Measurements from ENCODE around the gene KRT6A. TPM values are rescaled to one million over a fixed set of nuclear protein-coding genes. Genes with fewer than 3 reads are reported as not detected.
"Not testable (repeated sequence)": the region's sequence is repeated elsewhere in the genome, so short reads cannot be mapped to it uniquely, and the experiment has no call there.

KRT6A gene
- total RNA-seq, 4 donors from 2014 or later, result not detected

DNA sequence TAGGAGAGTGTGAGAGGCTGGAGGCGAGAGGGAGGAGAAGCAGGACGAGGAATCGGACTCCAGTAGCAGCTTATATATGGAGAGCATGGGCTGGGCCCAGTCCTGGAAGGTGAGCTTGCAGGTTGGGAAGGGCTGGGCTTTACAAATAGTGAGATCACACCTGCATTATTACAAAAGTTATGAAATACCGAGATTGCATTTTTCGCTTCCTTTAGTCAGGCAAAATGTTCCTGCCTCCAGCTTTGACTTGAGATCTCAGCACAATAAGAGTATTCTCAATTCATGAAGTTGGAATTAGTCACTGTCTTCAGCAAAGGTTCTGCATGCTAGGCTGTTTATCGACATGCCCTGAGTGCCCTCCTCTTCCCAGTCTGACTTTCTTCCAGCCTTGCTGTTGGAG, 41.0 kb downstream of the KRT6A start, which contains the start of gene KRT6B:
Gene KRT6B, minus strand, starts transcription at position 46 of the 400 bp plus-strand sequence. CDS start 68 bp downstream, outside the sequence.
- H3K27me3 ChIP-seq, result no peaks in the 10 kb centered on the region
- intact Hi-C loops (cut with DNase I; ENCODE audit: low total_unique reads) (no loop called here), in situ Hi-C loops (cut with MboI; ENCODE audit: low pct_ligation_motif_present in 1 of 4, low pct_unique_long_range_greater_than_20kb in 1 of 4, low sequenced_read_pairs in 3 of 4) (no loop called here)
- H3K4me1 ChIP-seq, result peaks cover 0 to 6% (median 0%) of the 10 kb centered on the region in 4 donors
- H3K27ac ChIP-seq, result no peak within 1 kb of the TSS
- no peaks in the 10 kb centered on the region for H3K36me3 ChIP-seq
- 53 to 57% methylated on average over 5 to 6 of the region's 6 CpGs for WGBS, 2 donors (ENCODE audit: low coverage in 1 of 2)
- TF ChIP-seq POLR2A (IDR thresholded peaks at IDR 0.05), result no peak
- TF ChIP-seq POLR2AphosphoS5 (IDR thresholded peaks at IDR 0.05), result no peak
- no peak for TF ChIP-seq EP300 (IDR thresholded peaks at IDR 0.05; ENCODE audit: low read depth)
- TF ChIP-seq, protein P1, sequence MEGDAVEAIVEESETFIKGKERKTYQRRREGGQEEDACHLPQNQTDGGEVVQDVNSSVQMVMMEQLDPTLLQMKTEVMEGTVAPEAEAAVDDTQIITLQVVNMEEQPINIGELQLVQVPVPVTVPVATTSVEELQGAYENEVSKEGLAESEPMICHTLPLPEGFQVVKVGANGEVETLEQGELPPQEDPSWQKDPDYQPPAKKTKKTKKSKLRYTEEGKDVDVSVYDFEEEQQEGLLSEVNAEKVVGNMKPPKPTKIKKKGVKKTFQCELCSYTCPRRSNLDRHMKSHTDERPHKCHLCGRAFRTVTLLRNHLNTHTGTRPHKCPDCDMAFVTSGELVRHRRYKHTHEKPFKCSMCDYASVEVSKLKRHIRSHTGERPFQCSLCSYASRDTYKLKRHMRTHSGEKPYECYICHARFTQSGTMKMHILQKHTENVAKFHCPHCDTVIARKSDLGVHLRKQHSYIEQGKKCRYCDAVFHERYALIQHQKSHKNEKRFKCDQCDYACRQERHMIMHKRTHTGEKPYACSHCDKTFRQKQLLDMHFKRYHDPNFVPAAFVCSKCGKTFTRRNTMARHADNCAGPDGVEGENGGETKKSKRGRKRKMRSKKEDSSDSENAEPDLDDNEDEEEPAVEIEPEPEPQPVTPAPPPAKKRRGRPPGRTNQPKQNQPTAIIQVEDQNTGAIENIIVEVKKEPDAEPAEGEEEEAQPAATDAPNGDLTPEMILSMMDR (IDR thresholded peaks at IDR 0.05), result no peak
- no peak within 1 kb of the TSS for H3K4me3 ChIP-seq
- DNase-seq, result no peak
- no peaks in the 10 kb centered on the region for H3K9me3 ChIP-seq

DNA sequence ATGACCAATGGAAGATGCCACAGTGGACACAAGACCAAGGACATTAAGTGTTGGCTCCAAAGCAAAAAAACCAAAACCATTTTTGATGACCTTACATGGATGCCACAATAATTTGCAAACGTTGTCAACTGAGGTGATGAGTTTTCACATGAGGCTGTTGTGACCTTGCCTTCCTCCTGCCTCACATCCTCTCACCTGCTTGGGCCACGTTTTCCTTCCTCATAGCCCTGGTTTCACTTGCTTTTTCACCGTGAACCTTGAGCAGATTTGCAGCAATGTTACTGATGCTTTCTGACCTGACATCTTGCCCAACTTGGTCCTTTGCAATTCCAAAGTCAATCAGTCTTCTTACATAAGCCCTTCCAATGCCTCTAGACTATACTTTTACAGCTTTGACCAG, 44.8 kb downstream of the KRT6A start:
- intact Hi-C loops (cut with DNase I; ENCODE audit: low total_unique reads), result no loop called here
- no peaks in the 10 kb centered on the region for H3K9me3 ChIP-seq
- in situ Hi-C loops (cut with MboI; ENCODE audit: low pct_ligation_motif_present in 1 of 4, low pct_unique_long_range_greater_than_20kb in 1 of 4, low sequenced_read_pairs in 3 of 4), result no loop called here
- WGBS, 2 donors (ENCODE audit: low coverage in 1 of 2), result 34 to 59% methylated on average over 3 of the region's 3 CpGs
- TF ChIP-seq POLR2A (IDR thresholded peaks at IDR 0.05) (no peak), POLR2AphosphoS5 (IDR thresholded peaks at IDR 0.05) (no peak)
- TF ChIP-seq, protein P1 (IDR thresholded peaks at IDR 0.05), result no peak
- no peaks in the 10 kb centered on the region for H3K4me1 ChIP-seq
- no peak overlapping the region for H3K27ac ChIP-seq
- no peaks in the 10 kb centered on the region for H3K36me3 ChIP-seq
- no peak overlapping the region for H3K4me3 ChIP-seq
- no peak for DNase-seq
- no peaks in the 10 kb centered on the region for H3K27me3 ChIP-seq

DNA sequence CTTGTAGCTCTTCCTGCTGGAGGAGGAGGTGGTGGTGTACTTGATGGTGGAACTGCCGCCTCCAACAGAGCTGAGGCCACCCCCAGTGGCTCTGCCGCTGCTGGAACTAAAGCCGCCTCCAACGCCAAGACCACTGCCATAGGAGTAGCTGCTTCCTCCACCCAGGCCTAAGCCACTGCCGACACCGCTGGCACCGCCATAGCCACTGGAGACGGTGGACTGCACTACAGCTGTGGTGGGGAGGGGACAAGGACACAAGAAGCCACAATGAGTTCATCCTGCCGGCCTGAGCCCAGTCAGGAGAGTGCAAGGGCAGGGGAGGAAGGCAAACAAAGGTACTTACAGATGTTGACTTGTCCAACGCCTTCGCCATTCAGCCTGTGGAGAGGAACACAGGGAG, 45.9 kb downstream of the KRT6A start:
- H3K4me1 ChIP-seq; H3K4me3 ChIP-seq; H3K27me3 ChIP-seq; in situ Hi-C loops (cut with MboI; ENCODE audit: low pct_ligation_motif_present in 1 of 4, low pct_unique_long_range_greater_than_20kb in 1 of 4, low sequenced_read_pairs in 3 of 4); intact Hi-C loops (cut with DNase I; ENCODE audit: low total_unique reads); H3K9me3 ChIP-seq; DNase-seq; H3K36me3 ChIP-seq; H3K27ac ChIP-seq: not testable (repeated sequence)
- 83 to 93% methylated on average over 2 to 11 of the region's 11 CpGs for WGBS, 2 donors (ENCODE audit: low coverage in 1 of 2)

DNA sequence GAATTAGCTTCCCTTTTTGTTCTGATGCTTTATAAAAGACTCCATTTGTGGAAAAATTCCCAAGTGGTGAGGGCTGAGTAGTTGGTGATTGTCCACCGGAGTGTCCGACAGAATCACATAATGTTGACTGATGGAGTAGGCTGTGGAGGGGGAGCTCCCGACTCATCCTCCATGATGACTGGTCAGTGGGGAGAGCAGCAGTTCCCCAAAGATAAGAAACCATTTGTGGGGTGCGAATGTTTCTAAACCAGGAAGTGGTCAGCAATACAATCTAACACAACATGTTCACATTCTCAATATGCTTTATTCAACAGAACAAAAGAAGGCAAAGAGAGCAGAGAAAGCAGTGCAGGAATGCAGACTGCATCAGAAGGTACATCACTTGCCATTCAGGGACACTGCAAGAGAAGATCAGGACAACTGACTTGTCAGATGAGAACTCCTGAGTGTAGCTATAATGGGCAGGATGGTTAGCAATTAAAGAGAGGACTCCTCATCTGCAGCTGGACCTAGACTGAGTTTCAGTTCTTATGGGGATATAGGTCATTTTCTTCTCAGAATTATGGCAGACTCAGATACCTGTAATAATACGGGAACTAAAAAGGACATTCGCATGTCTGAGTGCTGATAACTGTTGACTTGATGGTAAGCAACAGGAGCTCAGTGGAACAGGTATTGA, 46.6 kb downstream of the KRT6A start:
- in situ Hi-C loops (cut with MboI; ENCODE audit: low pct_ligation_motif_present in 1 of 4, low pct_unique_long_range_greater_than_20kb in 1 of 4, low sequenced_read_pairs in 3 of 4) (no loop called here), intact Hi-C loops (cut with DNase I; ENCODE audit: low total_unique reads) (no loop called here)
- no peak for TF ChIP-seq POLR2AphosphoS5 (IDR thresholded peaks at IDR 0.05)
- TF ChIP-seq, protein P1 (IDR thresholded peaks at IDR 0.05), result no peak
- no peak for TF ChIP-seq EP300 (IDR thresholded peaks at IDR 0.05; ENCODE audit: low read depth)
- TF ChIP-seq POLR2A (IDR thresholded peaks at IDR 0.05), result no peak
- Histone ChIP-seq H3K4me1 (no peaks in the 10 kb centered on the region), H3K4me3 (no peak overlapping the region), H3K36me3 (no peaks in the 10 kb centered on the region), H3K27me3 (no peaks in the 10 kb centered on the region), H3K9me3 (no peaks in the 10 kb centered on the region), H3K27ac (no peak overlapping the region)
- no peak for DNase-seq
- 73 to 80% methylated on average over 4 to 6 of the region's 6 CpGs for WGBS, 2 donors (ENCODE audit: low coverage in 1 of 2)

DNA sequence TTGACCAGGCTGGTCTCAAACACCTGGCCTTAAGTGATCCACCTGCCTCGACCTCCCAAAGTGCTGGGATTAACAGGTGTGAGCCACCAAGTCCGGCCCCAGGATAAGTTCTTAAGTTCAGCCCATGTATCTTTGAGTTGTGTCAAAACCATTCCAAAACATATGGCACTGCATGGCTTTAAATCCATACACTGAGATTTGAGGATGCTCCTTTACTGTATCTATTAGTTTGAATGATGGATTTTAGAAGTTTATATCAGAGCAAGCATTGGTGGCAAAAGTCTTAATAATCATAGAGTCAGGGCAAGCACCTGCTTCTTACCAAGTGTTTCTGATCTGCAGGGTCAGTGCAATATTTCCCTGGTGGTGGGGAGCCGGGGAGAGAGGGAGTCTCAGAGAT, 47.2 kb downstream of the KRT6A start:
- H3K27ac ChIP-seq, result no peak overlapping the region
- in situ Hi-C loops (cut with MboI; ENCODE audit: low pct_ligation_motif_present in 1 of 4, low pct_unique_long_range_greater_than_20kb in 1 of 4, low sequenced_read_pairs in 3 of 4) (no loop called here), intact Hi-C loops (cut with DNase I; ENCODE audit: low total_unique reads) (no loop called here)
- DNase-seq, result no peak
- H3K4me1 ChIP-seq, result no peaks in the 10 kb centered on the region
- H3K36me3 ChIP-seq, result no peaks in the 10 kb centered on the region
- H3K27me3 ChIP-seq, result no peaks in the 10 kb centered on the region
- no peak overlapping the region for H3K4me3 ChIP-seq
- WGBS, 2 donors (ENCODE audit: low coverage in 1 of 2), result 68 to 72% methylated on average over 3 of the region's 3 CpGs
- H3K9me3 ChIP-seq, result no peaks in the 10 kb centered on the region
- no peak for TF ChIP-seq EP300 (IDR thresholded peaks at IDR 0.05; ENCODE audit: low read depth)
- TF ChIP-seq, protein P1 (IDR thresholded peaks at IDR 0.05), result no peak
- TF ChIP-seq POLR2A (IDR thresholded peaks at IDR 0.05), result no peak
- no peak for TF ChIP-seq POLR2AphosphoS5 (IDR thresholded peaks at IDR 0.05)

Data from transverse colon (tissue), 4 donors.